ENCODE data around the gene IGF2R. TPM values are rescaled to one million over a fixed set of nuclear protein-coding genes. Genes with fewer than 3 reads are reported as not detected.

IGF2R gene
- total RNA-seq, 1 experiment from 2014 or later, result 92.2 TPM

- Histone ChIP-seq H3K36me3 (ENCODE audit: control insufficient read depth, insufficient read depth, low read length) (no peaks in the 10 kb centered on the region), H3K4me3 (ENCODE audit: low read depth, low read length) (no peak overlapping the region), H3K9me3 (no peaks in the 10 kb centered on the region), H3K27me3 (replicated peaks; ENCODE audit: control insufficient read depth, insufficient read depth, low read length) (no peaks in the 10 kb centered on the region), H3K4me1 (peaks cover 1% of the 10 kb centered on the region; the same call in 1 of the 2 replicates)
- ChIA-PET POLR2A (no interaction called here), CTCF (no interaction called here)
- no peak for DNase-seq
- no peaks in the 10 kb centered on the region for H3K9me3 Mint-ChIP-seq (ENCODE audit: unreplicated experiment)
- BruUV-seq (replicated peaks), result no TSS peak
- no peak for TF ChIP-seq CTCF (IDR thresholded peaks at IDR 0.05; ENCODE audit: insufficient read depth in 1 of 2, low read depth in 1 of 2, low read length in 1 of 2, severe bottlenecking in 1 of 2, unreplicated experiment in 1 of 2)
- no peaks in the 10 kb centered on the region for H3K4me1 Mint-ChIP-seq (ENCODE audit: low read depth, unreplicated experiment)
- no peaks in the 10 kb centered on the region for H3K27me3 Mint-ChIP-seq (ENCODE audit: insufficient read depth, unreplicated experiment)
- no peak overlapping the region for H3K4me3 Mint-ChIP-seq (ENCODE audit: unreplicated experiment)
- intact Hi-C loops (cut with micrococcal nuclease; ENCODE audit: unreplicated experiment), result no loop called here
- H3K27ac Mint-ChIP-seq (ENCODE audit: unreplicated experiment), result no peak overlapping the region
- no peaks in the 10 kb centered on the region for H3K36me3 Mint-ChIP-seq (ENCODE audit: insufficient read depth, unreplicated experiment)
Measured at GRCh38 chr6:160129881-160130615, 161.2 kb downstream of the IGF2R start.

- H3K27me3 Mint-ChIP-seq (ENCODE audit: insufficient read depth, unreplicated experiment), result no peaks in the 10 kb centered on the region
- no peaks in the 10 kb centered on the region for H3K4me1 Mint-ChIP-seq (ENCODE audit: low read depth, unreplicated experiment)
- POLR2A ChIA-PET, result no interaction called here
- no peak for DNase-seq
- no peak overlapping the region for H3K27ac Mint-ChIP-seq (ENCODE audit: unreplicated experiment)
- TF ChIP-seq CTCF (IDR thresholded peaks at IDR 0.05; ENCODE audit: insufficient read depth in 1 of 2, low read depth in 1 of 2, low read length in 1 of 2, severe bottlenecking in 1 of 2, unreplicated experiment in 1 of 2), result no peak
- no TSS peak for BruUV-seq (replicated peaks)
- no peak overlapping the region for H3K4me3 Mint-ChIP-seq (ENCODE audit: unreplicated experiment)
- H3K36me3 Mint-ChIP-seq (ENCODE audit: insufficient read depth, unreplicated experiment), result no peaks in the 10 kb centered on the region
- Histone ChIP-seq H3K9me3 (no peaks in the 10 kb centered on the region), H3K27me3 (replicated peaks; ENCODE audit: control insufficient read depth, insufficient read depth, low read length) (no peaks in the 10 kb centered on the region), H3K4me3 (ENCODE audit: low read depth, low read length) (no peak overlapping the region), H3K4me1 (peaks cover 6% of the 10 kb centered on the region; the same call in 1 of the 2 replicates), H3K36me3 (ENCODE audit: control insufficient read depth, insufficient read depth, low read length) (no peaks in the 10 kb centered on the region)
- CTCF ChIA-PET, result no interaction called here
- intact Hi-C loops (cut with micrococcal nuclease; ENCODE audit: unreplicated experiment), result no loop called here
- H3K9me3 Mint-ChIP-seq (ENCODE audit: unreplicated experiment), result no peaks in the 10 kb centered on the region
Measured at GRCh38 chr6:160130729-160131484, 162.0 kb downstream of the IGF2R start.

- DNase-seq, result no peak
- no peaks in the 10 kb centered on the region for H3K27me3 ChIP-seq (replicated peaks; ENCODE audit: control insufficient read depth, insufficient read depth, low read length)
- BruUV-seq (replicated peaks), result no TSS peak
- no peaks in the 10 kb centered on the region for H3K36me3 Mint-ChIP-seq (ENCODE audit: insufficient read depth, unreplicated experiment)
- ChIA-PET CTCF (no interaction called here), POLR2A (no interaction called here)
- H3K4me3 Mint-ChIP-seq (ENCODE audit: unreplicated experiment), result no peak overlapping the region
- H3K27ac Mint-ChIP-seq (ENCODE audit: unreplicated experiment), result no peak overlapping the region
- no peaks in the 10 kb centered on the region for H3K9me3 Mint-ChIP-seq (ENCODE audit: unreplicated experiment)
- no peaks in the 10 kb centered on the region for H3K9me3 ChIP-seq
- H3K36me3 ChIP-seq (ENCODE audit: control insufficient read depth, insufficient read depth, low read length), result no peaks in the 10 kb centered on the region
- H3K4me1 ChIP-seq, result peaks cover 6% of the 10 kb centered on the region; the same call in 1 of the 2 replicates
- intact Hi-C loops (cut with micrococcal nuclease; ENCODE audit: unreplicated experiment), result no loop called here
- no peak for TF ChIP-seq CTCF (IDR thresholded peaks at IDR 0.05; ENCODE audit: insufficient read depth in 1 of 2, low read depth in 1 of 2, low read length in 1 of 2, severe bottlenecking in 1 of 2, unreplicated experiment in 1 of 2)
- H3K4me1 Mint-ChIP-seq (ENCODE audit: low read depth, unreplicated experiment), result no peaks in the 10 kb centered on the region
- H3K27me3 Mint-ChIP-seq (ENCODE audit: insufficient read depth, unreplicated experiment), result no peaks in the 10 kb centered on the region
- H3K4me3 ChIP-seq (ENCODE audit: low read depth, low read length), result no peak overlapping the region
Measured at GRCh38 chr6:160131636-160132296, 162.9 kb downstream of the IGF2R start.
